Common myeloid progenitor, CD34-positive (primary cell): ENCODE results near the gene NCKIPSD.
A peak's percentile ranks its signal among the peaks of the same experiment; 100 is the strongest.

Source experiments
- CTCF ChIA-PET: fragments of 350-600 bp; sonication (Branson Sonifier 250); formaldehyde crosslinking; loops from one replicate; lab custom pipeline; 2021; ENCODE audit warnings: antibody characterized with exemption; lab: Charles Lee
- POLR2A ChIA-PET: fragments of 350-600 bp; sonication (Branson Sonifier 250); formaldehyde crosslinking; loops from one replicate; lab custom pipeline; 2021; ENCODE audit warnings: antibody characterized with exemption; lab: Charles Lee
- DNase-seq, 3 donors: peaks; one replicate each; pipeline versions ENCODE4 v3.0.0 to v3.0.0-alpha.2; 2013
- H3K27ac ChIP-seq, 2 experiments: 1 replicate in 1 of 2; 2 replicates in 1 of 2; pipeline ENCODE4 v1.7.0; 2013; ENCODE audit warnings: inconsistent platforms in 2 of 2, low read length in 2 of 2, mild to moderate bottlenecking in 2 of 2, low read depth in 1 of 2, moderate library complexity in 1 of 2; ENCODE audit not compliant: severe bottlenecking in 2 of 2, insufficient read depth in 1 of 2, poor library complexity in 1 of 2
- H3K27me3 ChIP-seq, 5 experiments: replicated peaks in 2 of 5; 1 replicate in 3 of 5; 2 replicates in 2 of 5; pipeline versions ENCODE4 v1.6.1 to v1.7.0; 2013; ENCODE audit warnings: low read length in 4 of 5, mild to moderate bottlenecking in 2 of 5, moderate library complexity in 2 of 5, inconsistent platforms in 1 of 5; ENCODE audit not compliant: insufficient read depth in 5 of 5, control insufficient read depth in 4 of 5
- H3K36me3 ChIP-seq, 4 experiments: 1 replicate in 2 of 4; 2 replicates in 2 of 4; pipeline versions ENCODE4 v1.6.1 to v1.7.0; 2013; ENCODE audit warnings: low read length in 3 of 4, control low read depth in 1 of 4, mild to moderate bottlenecking in 1 of 4; ENCODE audit not compliant: control insufficient read depth in 4 of 4, insufficient read depth in 4 of 4
- H3K4me1 ChIP-seq, 4 experiments: 1 replicate in 3 of 4; 2 replicates in 1 of 4; pipeline versions ENCODE4 v1.6.1 to v1.7.1; 2013; ENCODE audit warnings: low read length in 3 of 4, mild to moderate bottlenecking in 3 of 4, control low read depth in 1 of 4, inconsistent platforms in 1 of 4, moderate library complexity in 1 of 4; ENCODE audit not compliant: control insufficient read depth in 4 of 4, insufficient read depth in 4 of 4; ENCODE audit errors: control extremely low read depth in 1 of 4
- H3K4me3 ChIP-seq, 7 experiments: 1 replicate in 4 of 7; 2 replicates in 3 of 7; pipeline versions ENCODE4 v1.5.1 to v1.7.0; 2013; ENCODE audit warnings: mild to moderate bottlenecking in 7 of 7, low read length in 6 of 7, moderate library complexity in 6 of 7, inconsistent platforms in 2 of 7, low read depth in 2 of 7, control low read depth in 1 of 7; ENCODE audit not compliant: insufficient read depth in 4 of 7, control insufficient read depth in 1 of 7; ENCODE audit errors: extremely low read depth in 1 of 7
- H3K9me3 ChIP-seq, 5 experiments: 1 replicate in 4 of 5; 2 replicates in 1 of 5; pipeline versions ENCODE4 v1.6.1 to v1.7.1; 2013; ENCODE audit warnings: low read length in 4 of 5, mild to moderate bottlenecking in 2 of 5, inconsistent platforms in 1 of 5, low read depth in 1 of 5, moderate library complexity in 1 of 5; ENCODE audit not compliant: control insufficient read depth in 4 of 5, insufficient read depth in 2 of 5; ENCODE audit errors: control extremely low read depth in 1 of 5
- WGBS: methylation state at CpG from one replicate; pipeline ENCODE4 v1.1.5; 2013; ENCODE audit not compliant: insufficient coverage; 5-methylcytosine and 5-hydroxymethylcytosine counted together

Gene NCKIPSD

DNA sequence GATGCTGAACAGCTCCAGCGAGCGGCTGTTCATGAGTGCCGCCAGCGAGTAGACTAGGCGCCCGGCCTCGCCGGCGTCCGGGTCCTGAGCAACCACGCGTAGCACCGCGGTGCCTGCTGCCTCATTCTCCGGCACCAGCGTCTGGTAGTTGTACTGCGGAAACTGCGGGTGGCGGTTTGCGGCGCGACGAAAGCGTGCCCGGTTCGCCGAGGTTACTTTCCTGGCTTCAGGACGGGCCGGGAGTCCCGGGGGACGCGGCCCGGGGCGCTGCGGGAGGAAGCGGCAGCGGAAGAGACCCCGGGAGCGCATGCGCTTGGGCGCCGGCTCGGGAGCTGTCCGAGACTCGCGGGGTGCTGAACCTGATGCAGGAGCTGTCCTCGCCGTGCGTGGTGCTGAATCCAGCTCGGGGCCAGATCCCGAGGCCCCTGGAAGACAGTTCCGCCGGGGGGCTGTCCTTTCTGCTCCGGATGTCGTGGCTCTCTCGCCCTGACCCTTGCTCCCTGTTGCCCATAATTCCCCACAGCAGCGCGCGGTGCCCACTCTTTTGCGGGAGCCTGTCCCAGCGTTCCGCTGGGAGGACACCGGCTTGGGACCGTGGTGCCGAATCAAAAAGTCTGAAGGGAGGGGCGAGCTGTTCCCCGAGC lies 24.1 kb downstream of the NCKIPSD start:
- Histone ChIP-seq H3K27ac (no peak overlapping the region), H3K4me3 (peak overlapping the region; percentile 2 to 77 (median 60)), H3K4me1 (peaks cover 0 to 37% (median 34%) of the 10 kb centered on the region in 4 experiments), H3K9me3 (peaks cover 0 to 4% (median 0%) of the 10 kb centered on the region in 5 experiments), H3K27me3 (peaks cover 2 to 57% (median 11%) of the 10 kb centered on the region in 5 experiments), H3K36me3 (no peaks in the 10 kb centered on the region)
- ChIA-PET POLR2A (interaction anchor here (0.9 to 1.8 kb wide), 2 partner anchors 17 to 56 kb away, joined by 3 to 4 read pairs; partner anchors contain the start of gene IP6K2), CTCF (interaction anchor here (1.8 kb wide), 1 partner anchor 24 kb away, joined by 4 read pairs; the partner anchor contains the start of gene NCKIPSD)
- peak; percentile 58 to 75 (median 72) for DNase-seq
- 3% methylated on average over 64 of the region's 67 CpGs for WGBS

- H3K9me3 ChIP-seq, result peaks cover 0 to 4% (median 0%) of the 10 kb centered on the region in 5 experiments
- peaks cover 0 to 40% (median 38%) of the 10 kb centered on the region in 4 experiments for H3K4me1 ChIP-seq
- POLR2A ChIA-PET, result interaction anchor here (0.9 kb wide), 1 partner anchor 57 kb away, joined by 3 read pairs; the partner anchor contains the start of gene IP6K2
- peaks cover 2 to 59% (median 11%) of the 10 kb centered on the region in 5 experiments for H3K27me3 ChIP-seq
- 72% methylated on average over 61 of the region's 61 CpGs for WGBS
- DNase-seq, result no peak
- H3K36me3 ChIP-seq, result no peaks in the 10 kb centered on the region
- no peak overlapping the region for H3K27ac ChIP-seq
- H3K4me3 ChIP-seq, result peak overlapping the region in 6 of 7 experiments; percentile 19 to 77 (median 64)
- CTCF ChIA-PET, result interaction anchor here (1.9 kb wide), 1 partner anchor 25 kb away, joined by 4 read pairs; the partner anchor contains the start of gene SLC26A6
Observed at GRCh38 chr3:48660800-48661400, 24.8 kb downstream of the NCKIPSD start.

DNA sequence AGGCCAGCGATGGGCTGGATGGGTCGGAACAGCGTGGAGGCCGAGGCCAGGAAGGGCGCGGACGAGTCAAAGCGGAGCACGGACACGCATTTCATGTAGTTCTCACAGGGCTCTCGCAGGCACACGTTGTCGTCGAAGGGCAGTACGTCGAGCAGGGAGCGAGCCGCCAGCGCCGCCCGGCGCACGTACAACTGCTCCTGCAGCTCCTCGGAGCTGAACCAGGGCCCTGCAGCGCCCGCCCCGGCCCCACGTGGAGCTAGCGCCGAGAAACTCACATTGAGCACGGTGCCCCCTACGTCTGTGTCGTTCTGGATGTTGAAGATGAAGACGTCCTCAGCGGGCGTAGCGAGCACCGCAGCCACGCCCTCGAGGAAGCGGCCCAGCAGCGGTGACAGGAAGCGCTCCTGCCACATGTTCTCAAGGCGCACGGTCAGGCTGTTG lies 28.9 kb downstream of the NCKIPSD start:
- Histone ChIP-seq H3K27me3 (peaks cover 2 to 38% (median 8%) of the 10 kb centered on the region in 5 experiments), H3K36me3 (peaks cover 0 to 2% (median 0%) of the 10 kb centered on the region in 4 experiments), H3K27ac (no peak overlapping the region), H3K4me1 (peaks cover 0 to 25% (median 23%) of the 10 kb centered on the region in 4 experiments), H3K4me3 (peak overlapping the region in 5 of 7 experiments; percentile 48 to 67 (median 65)), H3K9me3 (peaks cover 0 to 4% (median 0%) of the 10 kb centered on the region in 5 experiments)
- DNase-seq, result peak; percentile 23 to 36 (median 31)
- ChIA-PET POLR2A (interaction anchor here (0.6 kb wide), 1 partner anchor 22 kb away, joined by 3 read pairs; no protein-coding TSS in a partner anchor), CTCF (interaction anchor here (1.0 to 1.4 kb wide), 5 partner anchors 18 to 241 kb away, joined by 3 to 6 read pairs (median 3); partner anchors contain the start of genes PFKFB4, SLC25A20 and SLC26A6)
- WGBS, result 71% methylated on average over 44 of the region's 45 CpGs

- DNase-seq, result peak; percentile 81 to 92 (median 91)
- 10% methylated on average over 76 of the region's 94 CpGs for WGBS
- CTCF ChIA-PET, result interaction anchor here (1.0 to 1.7 kb wide), 5 partner anchors 18 to 242 kb away, joined by 3 to 6 read pairs (median 4); partner anchors contain the start of genes PFKFB4, SLC25A20 and SLC26A6
- POLR2A ChIA-PET, result interaction anchor here (0.6 kb wide), 1 partner anchor 22 kb away, joined by 3 read pairs; no protein-coding TSS in a partner anchor
- H3K36me3 ChIP-seq, result peaks cover 0 to 2% (median 0%) of the 10 kb centered on the region in 4 experiments
- peak overlapping the region; percentile 31 to 67 (median 61) for H3K4me3 ChIP-seq
- H3K27ac ChIP-seq, result no peak overlapping the region
- peaks cover 0 to 4% (median 0%) of the 10 kb centered on the region in 5 experiments for H3K9me3 ChIP-seq
- peaks cover 0 to 19% (median 19%) of the 10 kb centered on the region in 4 experiments for H3K4me1 ChIP-seq
- peaks cover 2 to 36% (median 8%) of the 10 kb centered on the region in 5 experiments for H3K27me3 ChIP-seq
Observed at GRCh38 chr3:48656061-48656840, 29.5 kb downstream of the NCKIPSD start.

DNA sequence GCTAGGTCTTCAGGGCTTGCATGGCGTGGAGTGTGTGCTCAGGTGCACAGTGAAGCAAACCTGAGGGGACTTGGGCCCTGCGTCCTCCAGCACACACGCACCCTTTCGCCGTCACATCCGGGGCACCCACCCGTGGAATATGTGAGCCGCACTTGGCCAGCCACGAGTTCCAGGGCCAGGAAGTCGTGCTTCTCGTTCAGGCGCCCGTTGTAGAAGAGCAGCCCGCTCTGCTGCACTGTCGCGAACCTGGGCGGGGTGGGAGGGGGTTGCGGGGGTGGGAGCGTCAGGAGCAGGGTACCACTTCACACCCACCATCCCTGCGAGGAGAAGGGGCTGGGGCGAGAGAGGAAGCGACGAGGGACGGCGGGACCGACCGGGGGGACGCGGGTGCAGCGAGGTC lies 30.1 kb downstream of the NCKIPSD start:
- Histone ChIP-seq H3K4me1 (peaks cover 0 to 15% (median 13%) of the 10 kb centered on the region in 4 experiments), H3K4me3 (peak overlapping the region in 5 of 7 experiments; percentile 25 to 67 (median 61)), H3K9me3 (peaks cover 0 to 4% (median 0%) of the 10 kb centered on the region in 5 experiments), H3K27ac (no peak overlapping the region), H3K27me3 (peaks cover under 1 to 29% (median 4%) of the 10 kb centered on the region in 5 experiments), H3K36me3 (peaks cover 0 to 2% (median 0%) of the 10 kb centered on the region in 4 experiments)
- ChIA-PET POLR2A (no interaction called here), CTCF (interaction anchor here (1.4 to 1.7 kb wide), 2 partner anchors 20 to 22 kb away, joined by 4 to 6 read pairs; partner anchors contain the start of gene SLC26A6)
- WGBS, result 15% methylated on average over 18 of the region's 30 CpGs
- DNase-seq, result peak in 2 of 3 donors; percentile 48 to 54

GRCh38 chr3:48655063-48655462 lies 30.7 kb downstream of the NCKIPSD start:
- Histone ChIP-seq H3K9me3 (peaks cover 0 to 4% (median 0%) of the 10 kb centered on the region in 5 experiments), H3K4me3 (peak overlapping the region in 1 of 7 experiments; percentile 67), H3K27me3 (peaks cover 0 to 25% (median 4%) of the 10 kb centered on the region in 5 experiments), H3K4me1 (peaks cover 0 to 15% (median 13%) of the 10 kb centered on the region in 4 experiments), H3K27ac (no peak overlapping the region), H3K36me3 (peaks cover 0 to 2% (median 0%) of the 10 kb centered on the region in 4 experiments)
- no peak for DNase-seq
- CTCF ChIA-PET, result interaction anchor here (1.7 kb wide), 1 partner anchor 21 kb away, joined by 4 read pairs; no protein-coding TSS in a partner anchor
- WGBS, result 95% methylated on average over 12 of the region's 12 CpGs
- POLR2A ChIA-PET, result no interaction called here
